GM23248 (cell line): ENCODE data around the gene FHL1. TPM values are rescaled to one million over a fixed set of nuclear protein-coding genes. Genes with fewer than 3 reads are reported as not detected.

Source experiments
- DNase-seq: peaks from one replicate; pipeline ENCODE4 v3.0.0-alpha.2; 2015
- H2AFZ ChIP-seq: fragments of 200-600 bp; sonication (generic); 2 replicates; pipeline ENCODE4 v1.6.1; 2016; ENCODE audit warnings: antibody characterized with exemption
- H3F3A ChIP-seq: fragments of 200-600 bp; sonication (generic); 2 replicates; pipeline ENCODE4 v1.6.1; 2016; ENCODE audit warnings: mild to moderate bottlenecking, antibody characterized with exemption, mixed run types; ENCODE audit not compliant: insufficient read depth
- H3K27ac ChIP-seq: fragments of 200-600 bp; sonication (generic); 2 replicates; pipeline ENCODE4 v1.5.1; 2016; ENCODE audit warnings: mild to moderate bottlenecking
- H3K27me3 ChIP-seq: fragments of 200-600 bp; sonication (generic); replicated peaks from 2 replicates; pipeline ENCODE4 v1.6.1; 2016; ENCODE audit warnings: mild to moderate bottlenecking; ENCODE audit not compliant: insufficient read depth
- H3K36me3 ChIP-seq: fragments of 200-600 bp; sonication (generic); 2 replicates; pipeline ENCODE4 v1.6.1; 2016; ENCODE audit warnings: low read depth, mild to moderate bottlenecking
- H3K4me1 ChIP-seq: fragments of 200-600 bp; sonication (generic); 2 replicates; pipeline ENCODE4 v1.6.1; 2016; ENCODE audit warnings: mild to moderate bottlenecking; ENCODE audit not compliant: insufficient read depth
- H3K4me2 ChIP-seq: fragments of 200-600 bp; sonication (generic); one replicate; pipeline ENCODE4 v1.6.1; 2016; ENCODE audit warnings: mild to moderate bottlenecking; ENCODE audit not compliant: unreplicated experiment
- H3K4me3 ChIP-seq: fragments of 200-600 bp; sonication (generic); 2 replicates; pipeline ENCODE4 v1.5.1; 2016; ENCODE audit warnings: mild to moderate bottlenecking
- H3K79me2 ChIP-seq: fragments of 200-600 bp; sonication (generic); 2 replicates; pipeline ENCODE4 v1.6.1; 2016; ENCODE audit warnings: mild to moderate bottlenecking; ENCODE audit not compliant: insufficient read depth
- H3K9ac ChIP-seq: fragments of 200-600 bp; sonication (generic); 2 replicates; pipeline ENCODE4 v1.6.1; 2016; ENCODE audit warnings: mild to moderate bottlenecking
- H3K9me2 ChIP-seq: fragments of 200-600 bp; sonication (generic); 2 replicates; pipeline ENCODE4 v1.6.1; 2016; ENCODE audit warnings: mixed run types, mild to moderate bottlenecking, moderate library complexity; ENCODE audit not compliant: insufficient read depth
- H3K9me3 ChIP-seq: fragments of 200-600 bp; sonication (generic); one replicate; pipeline ENCODE4 v1.6.1; 2017; ENCODE audit warnings: low read depth
- H4K20me1 ChIP-seq: fragments of 200-600 bp; sonication (generic); 2 replicates; pipeline ENCODE4 v1.6.0; 2016; ENCODE audit not compliant: insufficient read depth
- EZH2 ChIP-seq: fragments of 200-600 bp; sonication (generic); IDR thresholded peaks from 2 replicates; pipeline ENCODE4 v1.6.1; 2018; ENCODE audit warnings: antibody characterized with exemption, mild to moderate bottlenecking; ENCODE audit not compliant: insufficient read depth, poor library complexity, severe bottlenecking
- EZH2phosphoT487 ChIP-seq: fragments of 200-600 bp; sonication (generic); IDR thresholded peaks from 2 replicates; pipeline ENCODE4 v1.6.1; 2018; ENCODE audit warnings: antibody characterized with exemption, moderate library complexity, mild to moderate bottlenecking, low read depth; ENCODE audit not compliant: insufficient read depth
- WGBS, 2 experiments: methylation state at CpG; one replicate each; pipeline ENCODE4 v1.1.6; 2015 to 2017; ENCODE audit warnings: low lambda C conversion rate in 2 of 2, low coverage in 1 of 2; ENCODE audit errors: missing lambda C conversion rate in 2 of 2; 5-methylcytosine and 5-hydroxymethylcytosine counted together
- in situ Hi-C: fragments of 300-500 bp; cut with MboI; formaldehyde crosslinking; loops from 2 replicates; pipeline ENCODE4 v1.15.0; 2020
- polyA plus RNA-seq: library from polyadenylated mRNA; unstranded; fragments of >200 nt; fragmentation: Nextera tagmentation; extraction: Ambion mirVana; gene quantifications from 2 replicates; pipeline ENCODE4 v1.2.1, GENCODE V29; 2016
- total RNA-seq: library from RNA; depleted of rRNA; stranded (reverse); fragments of >200 nt; shearing (Covaris generic); gene quantifications from 2 replicates; pipeline ENCODE4 v1.2.3, GENCODE V29; 2014

FHL1 gene
- total and polyA plus RNA-seq, 2 experiments from 2014 or later: 55.8 to 57.5 TPM

GRCh38 chrX:136200466-136200865, 53.1 kb downstream of the FHL1 start:
- peak; percentile 52 for DNase-seq
- WGBS, 2 experiments: 61 to 65% methylated on average over 2 of the region's 2 CpGs
- Histone ChIP-seq H3K9me2 (no peaks in the 10 kb centered on the region), H4K20me1 (no peaks in the 10 kb centered on the region), H3K9ac (no peak overlapping the region), H2AFZ (no peak overlapping the region), H3F3A (peaks cover 23% of the 10 kb centered on the region), H3K36me3 (no peaks in the 10 kb centered on the region), H3K27ac (no peak overlapping the region), H3K4me3 (no peak overlapping the region), H3K4me2 (no peak overlapping the region), H3K79me2 (no peaks in the 10 kb centered on the region), H3K9me3 (no peaks in the 10 kb centered on the region), H3K4me1 (peaks cover 46% of the 10 kb centered on the region), H3K27me3 (no peaks in the 10 kb centered on the region)
- in situ Hi-C loops: no loop called here
- TF ChIP-seq EZH2 (no peak), EZH2phosphoT487 (no peak)

- TF ChIP-seq EZH2 (no peak), EZH2phosphoT487 (no peak)
- H3K4me1 ChIP-seq: peaks cover 47% of the 10 kb centered on the region
- no peaks in the 10 kb centered on the region for H3K36me3 ChIP-seq
- H3K27me3 ChIP-seq: no peaks in the 10 kb centered on the region
- no peak overlapping the region for H2AFZ ChIP-seq
- in situ Hi-C loops: no loop called here
- H3K4me2 ChIP-seq: no peak overlapping the region
- H4K20me1 ChIP-seq: no peaks in the 10 kb centered on the region
- no peaks in the 10 kb centered on the region for H3K9me3 ChIP-seq
- H3K9ac ChIP-seq: no peak overlapping the region
- H3K9me2 ChIP-seq: no peaks in the 10 kb centered on the region
- no peaks in the 10 kb centered on the region for H3K79me2 ChIP-seq
- 95 to 96% methylated on average over 5 of the region's 5 CpGs for WGBS, 2 experiments
- DNase-seq: no peak
- H3K27ac ChIP-seq: no peak overlapping the region
- H3F3A ChIP-seq: peaks cover 23% of the 10 kb centered on the region
- H3K4me3 ChIP-seq: no peak overlapping the region
Observed at GRCh38 chrX:136201601-136202000, 54.3 kb downstream of the FHL1 start.

GRCh38 chrX:136202889-136203288, 55.6 kb downstream of the FHL1 start:
- Histone ChIP-seq H3K4me2 (no peak overlapping the region), H3K4me3 (no peak overlapping the region), H3K4me1 (peaks cover 47% of the 10 kb centered on the region), H4K20me1 (no peaks in the 10 kb centered on the region), H3K27me3 (no peaks in the 10 kb centered on the region), H3K9ac (peak overlapping the region; percentile 21), H2AFZ (no peak overlapping the region), H3K9me3 (no peaks in the 10 kb centered on the region), H3K27ac (peak overlapping the region; percentile 65), H3K36me3 (no peaks in the 10 kb centered on the region), H3K9me2 (no peaks in the 10 kb centered on the region), H3K79me2 (no peaks in the 10 kb centered on the region), H3F3A (peaks cover 23% of the 10 kb centered on the region)
- DNase-seq: peak; percentile 54
- TF ChIP-seq EZH2 (no peak), EZH2phosphoT487 (0 out of 2 replicates have a peak, but pooled peaks have one; percentile 59)
- WGBS, 2 experiments: 2% methylated on average over 5 of the region's 5 CpGs
- in situ Hi-C loops: no loop called here

GRCh38 chrX:136203438-136203837, 56.1 kb downstream of the FHL1 start:
- in situ Hi-C loops: no loop called here
- no peak overlapping the region for H3K4me3 ChIP-seq
- no peak overlapping the region for H2AFZ ChIP-seq
- no peaks in the 10 kb centered on the region for H3K9me2 ChIP-seq
- H3K36me3 ChIP-seq: no peaks in the 10 kb centered on the region
- peak overlapping the region; percentile 10; the same call in 1 of the 2 replicates for H3K9ac ChIP-seq
- H3K4me1 ChIP-seq: peaks cover 47% of the 10 kb centered on the region
- no peaks in the 10 kb centered on the region for H3K79me2 ChIP-seq
- peaks cover 23% of the 10 kb centered on the region for H3F3A ChIP-seq
- peak overlapping the region; percentile 65 for H3K27ac ChIP-seq
- H4K20me1 ChIP-seq: no peaks in the 10 kb centered on the region
- DNase-seq: peak; percentile 33
- TF ChIP-seq EZH2 (no peak), EZH2phosphoT487 (no peak)
- H3K9me3 ChIP-seq: no peaks in the 10 kb centered on the region
- H3K27me3 ChIP-seq: no peaks in the 10 kb centered on the region
- H3K4me2 ChIP-seq: no peak overlapping the region

GRCh38 chrX:136203951-136204350, 56.6 kb downstream of the FHL1 start:
- no peak for DNase-seq
- Histone ChIP-seq H4K20me1 (no peaks in the 10 kb centered on the region), H3F3A (peaks cover 23% of the 10 kb centered on the region), H3K4me2 (no peak overlapping the region), H3K79me2 (no peaks in the 10 kb centered on the region), H3K9ac (peak overlapping the region; percentile 10; the same call in 1 of the 2 replicates), H3K9me3 (no peaks in the 10 kb centered on the region), H3K4me3 (no peak overlapping the region), H3K4me1 (peaks cover 47% of the 10 kb centered on the region), H3K9me2 (no peaks in the 10 kb centered on the region), H3K27me3 (no peaks in the 10 kb centered on the region), H2AFZ (no peak overlapping the region), H3K36me3 (no peaks in the 10 kb centered on the region), H3K27ac (peak overlapping the region; percentile 65)
- in situ Hi-C loops: no loop called here
- TF ChIP-seq EZH2: no peak
- no peak for TF ChIP-seq EZH2phosphoT487
- WGBS, 2 experiments: 47 to 55% methylated on average over 3 of the region's 3 CpGs
